Stimulated activated CD4-positive, alpha-beta T cell treated with anti-CD3 and anti-CD28 coated beads, Interleukin-2, amount 100 ng/mL, for 48 hours (primary cell): ENCODE results near the gene HLA-A.
"Not testable (repeated sequence)": the region's sequence is repeated elsewhere in the genome, so short reads cannot be mapped to it uniquely, and the experiment has no call there.

Experiments used
- DNase-seq, 2 donors: peaks; one replicate each; pipeline ENCODE4 v3.0.0-alpha.2; 2020

HLA-A gene

DNA sequence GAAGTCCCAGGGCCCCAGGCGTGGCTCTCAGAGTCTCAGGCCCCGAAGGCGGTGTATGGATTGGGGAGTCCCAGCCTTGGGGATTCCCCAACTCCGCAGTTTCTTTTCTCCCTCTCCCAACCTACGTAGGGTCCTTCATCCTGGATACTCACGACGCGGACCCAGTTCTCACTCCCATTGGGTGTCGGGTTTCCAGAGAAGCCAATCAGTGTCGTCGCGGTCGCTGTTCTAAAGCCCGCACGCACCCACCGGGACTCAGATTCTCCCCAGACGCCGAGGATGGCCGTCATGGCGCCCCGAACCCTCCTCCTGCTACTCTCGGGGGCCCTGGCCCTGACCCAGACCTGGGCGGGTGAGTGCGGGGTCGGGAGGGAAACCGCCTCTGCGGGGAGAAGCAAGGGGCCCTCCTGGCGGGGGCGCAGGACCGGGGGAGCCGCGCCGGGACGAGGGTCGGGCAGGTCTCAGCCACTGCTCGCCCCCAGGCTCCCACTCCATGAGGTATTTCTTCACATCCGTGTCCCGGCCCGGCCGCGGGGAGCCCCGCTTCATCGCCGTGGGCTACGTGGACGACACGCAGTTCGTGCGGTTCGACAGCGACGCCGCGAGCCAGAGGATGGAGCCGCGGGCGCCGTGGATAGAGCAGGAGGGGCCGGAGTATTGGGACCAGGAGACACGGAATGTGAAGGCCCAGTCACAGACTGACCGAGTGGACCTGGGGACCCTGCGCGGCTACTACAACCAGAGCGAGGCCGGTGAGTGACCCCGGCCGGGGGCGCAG is at the start of gene HLA-A:
Gene HLA-A (plus strand): TSS at position 258 of the 778 bp plus-strand sequence. CDS start 22 bp downstream, at position 280.
- DNase-seq, result peak; percentile 83 to 85

DNA sequence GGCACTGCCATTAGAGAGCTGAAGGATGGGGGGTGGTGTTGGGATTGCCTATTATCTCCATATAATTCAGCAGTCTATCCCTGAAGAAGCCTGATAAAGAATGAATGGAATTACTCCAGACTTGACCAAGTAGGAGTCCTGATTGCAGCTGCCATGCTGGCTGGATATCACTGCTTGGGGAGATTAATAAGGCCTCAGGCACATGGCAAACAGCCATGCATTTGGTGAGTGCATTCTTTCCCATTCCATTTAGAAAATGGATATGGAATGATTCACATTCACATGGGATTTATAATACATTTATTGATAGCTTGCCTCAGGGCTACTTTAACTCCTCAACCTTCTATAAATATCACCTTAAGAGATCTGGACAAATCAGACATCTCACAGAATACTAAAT is 49.6 kb upstream of the HLA-A start:
- no peak for DNase-seq

DNA sequence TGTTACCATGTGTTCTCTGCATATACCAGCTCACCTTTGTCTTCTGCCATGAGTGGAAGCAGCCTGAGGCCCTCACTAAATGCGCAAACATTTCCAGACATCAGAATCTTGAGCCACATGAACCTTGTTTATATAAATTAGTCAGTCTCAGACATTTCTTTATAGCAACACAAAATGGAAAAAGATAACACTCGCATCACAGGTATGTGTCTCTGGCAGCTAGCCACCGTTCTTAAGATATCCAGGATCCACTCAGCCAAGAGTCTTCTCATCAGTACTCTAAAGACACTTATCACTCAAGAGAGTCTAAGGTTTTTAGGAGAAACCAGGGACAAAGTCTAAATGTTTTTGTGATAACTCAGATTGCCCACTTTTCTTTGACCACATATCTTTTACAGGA is 43.1 kb upstream of the HLA-A start:
- DNase-seq, result no peak

DNA sequence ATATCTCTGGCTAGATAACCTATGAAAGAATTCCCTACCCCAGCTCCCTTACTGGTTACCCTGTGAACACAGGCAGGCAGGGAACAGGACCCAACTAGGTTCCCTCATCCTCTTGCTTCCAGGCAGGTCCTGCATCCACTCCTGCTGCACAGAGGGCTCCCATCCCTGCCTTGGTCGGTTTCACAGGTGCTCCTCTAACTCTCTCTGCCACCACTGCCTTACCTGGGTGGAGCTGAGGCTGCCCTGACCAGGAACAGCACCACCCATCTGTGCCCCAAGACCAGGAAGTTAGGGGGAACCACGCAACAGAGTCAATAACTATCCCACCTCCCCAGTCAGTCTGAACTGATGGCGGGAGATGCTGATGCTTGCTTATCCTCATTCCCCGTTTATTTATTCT is 37.0 kb upstream of the HLA-A start:
- no peak for DNase-seq

DNA sequence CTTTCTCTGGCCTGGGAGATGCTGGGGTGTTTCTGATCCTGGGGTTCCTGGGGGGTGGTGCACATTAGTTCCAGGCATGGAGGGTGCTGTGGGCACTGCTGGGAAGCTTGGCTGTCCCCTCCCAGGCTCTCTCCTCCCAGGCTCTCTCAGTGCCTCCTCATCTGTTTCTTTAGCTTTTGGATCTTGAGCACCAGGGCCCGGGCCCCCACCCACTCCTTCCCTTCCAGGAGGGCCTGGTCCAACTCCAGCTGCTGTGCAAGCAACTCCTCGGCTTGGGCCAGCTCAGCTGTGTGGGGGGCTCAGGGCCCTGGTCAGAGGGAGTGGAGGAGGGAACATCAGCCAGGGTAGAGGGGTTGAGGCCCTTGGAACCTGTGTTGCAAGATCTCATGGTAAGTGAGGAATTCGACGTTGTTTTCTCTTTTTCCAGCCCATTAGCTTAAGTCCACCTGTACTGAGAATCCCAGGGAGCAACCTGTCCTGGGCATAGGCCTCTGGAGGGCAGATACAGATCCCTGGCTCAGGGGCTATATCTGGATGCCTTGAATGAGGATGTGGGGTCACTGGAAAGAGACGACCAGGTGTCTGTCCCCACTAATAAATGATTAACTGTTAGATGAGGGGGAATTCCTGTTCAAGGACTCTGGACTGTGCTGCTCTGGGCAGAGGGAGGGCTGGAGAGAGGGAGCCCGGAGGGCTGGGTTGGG is 34.5 kb upstream of the HLA-A start:
- no peak for DNase-seq

DNA sequence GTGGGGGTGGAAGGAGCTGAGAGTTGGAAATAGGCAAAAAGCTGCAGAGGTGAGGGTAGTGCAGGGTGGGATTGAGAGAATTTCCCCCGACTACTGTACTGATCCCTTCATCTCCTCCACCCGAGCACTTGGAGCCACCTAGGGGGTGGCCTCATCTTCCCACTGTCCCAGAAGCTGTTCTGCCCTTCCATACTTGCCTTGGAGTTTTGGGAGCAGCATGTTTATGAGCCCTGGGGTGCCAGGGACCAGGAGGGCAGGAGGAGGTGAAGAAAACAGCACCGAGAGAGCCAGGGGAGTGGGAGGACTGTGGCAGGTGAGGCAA is 34.0 kb upstream of the HLA-A start:
- DNase-seq, result no peak

DNA sequence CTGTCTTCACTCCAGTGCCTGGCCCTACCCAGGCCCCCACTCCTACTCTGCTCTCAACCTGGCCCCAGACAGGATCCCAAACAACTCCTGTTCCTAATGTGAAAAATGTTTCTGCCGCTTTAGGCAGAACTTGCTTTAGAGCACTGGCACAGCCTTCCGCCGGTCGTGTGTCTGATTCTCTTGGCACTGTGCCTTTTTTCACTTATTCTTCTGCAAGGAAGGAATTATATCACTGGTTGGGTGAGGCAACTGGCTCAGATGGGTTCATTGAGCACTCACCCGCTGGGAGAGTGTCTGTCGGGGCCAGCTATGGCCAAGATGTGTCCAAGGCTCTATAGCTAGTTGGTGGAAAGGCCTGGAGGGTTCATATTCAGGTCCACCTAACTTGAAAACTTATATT is 33.6 kb upstream of the HLA-A start:
- DNase-seq, result no peak

DNA sequence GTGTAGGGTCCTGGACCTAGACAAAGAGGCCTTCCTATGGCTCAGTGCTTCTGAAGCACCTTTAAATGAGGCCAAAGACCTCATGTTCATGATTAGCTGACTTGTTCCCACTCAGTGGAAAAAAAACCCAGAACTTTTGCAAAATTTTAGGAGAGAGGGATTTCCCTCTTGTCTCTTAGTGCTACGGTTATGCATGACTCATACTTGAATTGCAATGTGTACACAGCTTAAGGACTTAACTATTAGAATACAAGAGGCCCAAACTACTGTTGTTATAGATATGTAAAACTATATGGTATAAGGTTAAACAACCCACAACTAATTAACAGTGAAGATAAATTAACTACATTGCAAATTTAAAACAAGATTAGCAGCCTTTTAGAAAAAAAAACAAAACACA is 32.3 kb upstream of the HLA-A start:
- DNase-seq, result no peak

DNA sequence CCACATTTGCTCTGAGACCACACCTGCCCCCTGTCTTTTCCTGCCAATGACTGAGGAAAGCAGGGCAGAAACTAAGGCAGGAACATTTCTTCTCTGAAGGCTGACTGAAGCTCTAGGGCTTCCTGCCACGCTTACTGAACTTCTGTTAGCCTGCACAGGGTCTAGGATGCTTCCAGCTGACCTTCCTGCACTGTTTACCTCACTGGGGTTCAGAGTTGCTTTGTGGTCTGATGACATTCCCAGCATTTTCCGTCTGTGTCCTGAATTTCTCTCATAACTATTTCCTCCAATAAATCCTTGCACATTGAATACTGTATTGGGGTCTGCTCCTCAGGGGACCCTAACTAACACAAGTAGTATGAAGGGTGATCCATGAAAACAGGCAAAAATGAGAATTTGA is 29.5 kb upstream of the HLA-A start:
- no peak for DNase-seq

DNA sequence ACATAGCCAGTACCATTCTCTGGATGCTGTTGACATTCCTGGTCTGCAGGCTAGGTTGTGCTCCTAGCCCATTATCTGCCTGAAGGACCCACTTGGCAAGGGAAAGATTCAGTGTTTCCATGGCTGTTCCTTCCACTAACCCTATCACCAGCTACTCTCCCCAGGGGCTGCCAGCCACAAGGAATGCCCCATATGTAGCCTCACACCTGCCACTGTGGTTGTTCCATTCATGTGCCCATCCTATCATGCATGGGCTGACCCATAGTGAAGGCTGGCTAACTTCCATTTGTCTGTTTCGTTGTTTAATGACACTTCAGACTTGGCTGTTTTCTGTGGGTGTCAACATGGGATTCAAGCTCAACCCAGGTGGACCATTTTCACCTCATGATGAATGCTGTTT is 25.6 kb upstream of the HLA-A start:
- DNase-seq, result no peak

DNA sequence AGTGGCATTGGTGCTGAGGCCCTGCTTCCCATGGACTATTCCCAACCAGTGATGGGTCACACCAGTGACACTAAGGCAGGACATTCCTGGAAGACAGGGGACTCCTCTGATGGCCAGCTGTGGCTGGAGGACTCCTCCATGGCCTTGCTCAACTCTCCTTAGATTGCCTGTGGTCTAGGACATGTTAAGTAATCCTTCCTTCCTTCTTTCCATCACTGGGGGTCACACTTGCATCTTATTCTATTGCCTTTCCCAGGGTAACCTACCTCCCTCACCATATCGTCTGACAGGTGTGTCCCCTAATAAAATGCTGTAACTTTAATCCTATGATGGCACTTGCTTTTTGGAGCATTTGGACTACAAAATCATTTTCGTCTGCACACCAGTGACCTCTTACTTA is 24.5 kb upstream of the HLA-A start:
- DNase-seq, result no peak

DNA sequence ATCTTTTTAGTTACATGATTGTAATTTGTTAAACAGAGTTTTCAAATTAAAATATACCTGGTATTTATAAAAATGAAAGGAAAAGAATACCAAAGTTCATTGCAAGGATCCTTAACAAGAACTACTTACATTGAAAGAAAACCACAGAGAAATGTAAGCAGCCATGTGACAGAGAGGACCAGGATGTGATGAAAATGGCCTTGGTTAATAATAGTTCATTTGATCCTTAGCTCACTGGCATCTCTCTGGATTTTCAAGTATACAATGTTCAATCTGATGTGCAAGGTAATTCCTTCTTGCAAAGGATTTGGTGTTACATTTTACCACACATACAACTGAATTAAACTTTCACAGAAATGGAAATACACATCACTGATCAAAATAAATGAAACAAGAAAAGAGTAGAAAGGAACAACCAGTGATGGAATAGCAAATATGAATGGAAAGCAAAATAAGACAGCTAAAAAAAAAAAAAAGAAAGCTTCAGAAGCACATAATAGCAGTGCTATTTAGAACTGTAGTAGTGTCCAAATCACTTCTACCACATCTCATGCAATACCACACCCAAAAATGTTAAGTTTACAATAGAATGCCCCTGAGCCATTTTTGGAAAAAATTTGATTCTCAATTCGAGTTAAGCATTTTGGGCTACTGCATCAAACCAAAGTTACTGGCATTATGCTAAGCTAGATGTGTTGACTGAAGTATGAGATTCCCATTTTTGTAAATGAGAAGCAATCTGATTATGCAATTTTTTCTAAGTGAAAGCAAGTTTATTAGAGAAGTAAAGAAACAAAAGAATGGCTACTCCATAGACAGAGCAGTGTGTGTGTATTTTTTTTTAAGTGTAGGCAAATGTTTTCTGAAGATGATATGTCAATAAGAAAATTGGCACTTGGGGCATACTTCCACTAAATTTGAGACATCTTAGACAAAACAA is 22.6 kb upstream of the HLA-A start:
- no peak for DNase-seq

DNA sequence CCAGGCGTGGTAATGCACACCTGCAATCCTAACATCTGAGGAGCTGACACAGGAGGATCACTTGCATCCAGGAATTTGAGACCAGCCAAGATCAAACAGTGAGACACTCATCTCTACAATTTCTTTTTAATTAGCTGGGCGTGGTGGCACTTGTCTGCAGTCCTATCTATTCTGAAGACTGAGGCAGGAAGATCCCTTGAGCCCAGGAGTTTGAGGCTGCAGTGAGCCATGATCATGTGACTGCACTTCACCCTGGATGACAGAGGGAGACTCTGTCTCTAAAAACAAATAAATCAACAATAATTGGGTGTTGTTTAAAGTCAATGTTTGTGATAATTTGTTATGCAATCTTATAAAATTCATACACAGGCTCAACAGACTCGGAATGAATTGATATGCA is 18.0 kb upstream of the HLA-A start:
- DNase-seq, result no peak

DNA sequence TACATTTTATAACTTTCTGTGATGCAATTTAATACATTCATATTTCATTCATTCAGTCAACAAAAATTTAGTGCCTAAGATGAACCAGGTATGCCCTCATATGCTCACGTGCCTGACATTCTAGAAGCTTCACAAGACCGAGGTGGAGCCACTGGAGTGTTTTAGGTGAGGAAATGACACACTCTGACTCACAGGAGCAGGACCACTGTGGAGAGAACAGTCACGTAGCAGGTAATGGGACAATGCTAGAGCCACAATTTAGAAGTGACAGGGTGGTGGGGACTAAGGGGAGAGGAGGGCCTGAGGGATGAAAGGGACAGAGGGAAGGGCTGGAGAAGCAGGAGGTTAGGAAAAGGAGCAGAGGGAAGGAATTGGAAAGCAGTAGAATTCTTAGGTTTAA is 17.6 kb upstream of the HLA-A start:
- peak in 1 of 2 donors; percentile 29 for DNase-seq

DNA sequence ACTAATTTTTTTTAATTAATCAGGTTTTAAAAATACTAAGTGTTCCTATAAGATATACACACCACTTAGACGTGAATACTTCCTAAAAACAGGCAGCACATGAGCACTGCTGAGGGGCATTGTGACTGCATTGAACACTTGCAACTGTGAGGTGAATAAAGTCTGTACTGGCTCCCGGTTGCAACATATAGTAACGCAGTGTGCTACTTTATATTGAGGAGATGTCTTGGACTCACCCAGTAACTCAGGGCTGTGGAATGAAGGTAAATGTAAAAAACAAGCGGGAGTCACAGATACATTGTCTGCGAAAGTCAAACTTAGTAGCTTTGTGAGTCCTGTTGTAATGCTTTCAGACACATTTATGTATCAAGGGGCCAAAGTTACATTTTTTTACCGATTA is 17.0 kb upstream of the HLA-A start:
- no peak for DNase-seq

DNA sequence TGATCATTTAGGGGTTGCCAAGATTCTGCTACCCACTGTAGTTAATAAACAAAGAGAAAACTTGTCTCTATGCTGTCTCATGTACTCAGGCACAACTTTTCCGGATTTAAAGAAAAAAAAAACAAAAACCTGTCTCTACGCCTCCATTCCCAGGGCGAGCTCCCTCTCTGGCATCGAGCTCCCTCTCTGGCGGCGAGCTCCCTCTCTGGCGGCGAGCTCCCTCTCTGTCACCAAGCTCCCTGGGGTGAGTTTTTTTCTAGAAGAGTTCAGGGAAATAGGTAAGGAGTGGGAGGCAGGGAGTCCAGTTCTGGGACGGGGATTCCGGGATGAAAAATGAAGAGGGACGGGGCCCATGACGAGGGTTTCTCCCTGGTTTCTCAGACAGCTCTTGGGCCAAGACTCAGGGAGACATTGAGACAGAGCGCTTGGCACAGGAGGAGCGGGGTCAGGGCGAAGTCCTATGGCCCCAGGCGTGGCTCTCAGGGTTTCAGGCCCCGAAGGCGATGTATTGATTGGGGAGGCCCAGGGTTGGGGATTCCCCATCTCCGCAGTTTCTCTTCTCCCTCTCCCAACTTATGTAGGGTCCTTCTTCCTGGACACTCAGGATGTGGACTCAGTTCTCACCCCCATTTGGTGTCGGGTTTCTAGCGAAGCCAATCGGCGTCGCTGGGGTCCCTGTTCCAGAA is 16.5 kb upstream of the HLA-A start:
- peak in 1 of 2 donors; percentile 20 for DNase-seq

DNA sequence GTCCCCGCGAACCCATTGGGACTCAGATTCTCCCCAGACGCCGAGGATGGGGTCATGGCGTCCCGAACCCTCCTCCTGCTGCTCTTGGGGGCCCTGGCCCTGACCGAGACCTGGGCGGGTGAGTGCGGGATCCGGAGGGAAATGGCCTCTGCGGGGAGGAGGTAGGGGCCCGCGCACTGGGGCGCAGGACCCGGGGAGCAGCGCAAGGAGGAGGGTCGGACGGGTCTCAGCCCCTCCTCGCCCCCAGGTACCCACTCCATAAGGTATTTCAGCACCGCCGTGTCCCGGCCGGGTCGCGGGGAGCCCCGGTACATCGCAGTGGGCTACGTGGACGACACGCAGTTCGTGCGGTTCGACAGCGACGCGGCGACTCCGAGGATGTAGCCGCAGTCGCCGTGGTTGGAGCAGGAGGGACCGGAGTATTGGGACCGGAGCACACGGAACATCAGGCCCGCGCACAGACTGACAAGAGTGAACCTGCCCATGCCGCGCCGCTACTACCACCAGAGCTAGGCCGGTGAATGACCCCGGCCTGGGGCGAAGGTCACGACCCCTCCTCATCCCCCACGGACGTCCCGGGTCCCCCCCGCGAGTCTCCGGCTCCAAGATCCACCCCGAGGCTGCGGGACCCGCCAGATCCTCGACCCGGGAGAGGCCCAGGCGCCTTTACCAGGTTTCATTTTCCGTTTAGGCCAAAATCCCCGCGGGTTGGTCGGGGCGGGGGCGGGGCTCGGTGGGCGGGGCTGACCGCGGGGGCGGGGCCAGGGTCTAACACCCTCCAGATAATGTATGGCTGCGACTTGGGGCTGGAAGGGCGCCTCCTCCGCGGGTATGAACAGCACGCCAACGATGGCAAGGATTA is 15.7 kb upstream of the HLA-A start:
- DNase-seq, result peak; percentile 53 to 69

DNA sequence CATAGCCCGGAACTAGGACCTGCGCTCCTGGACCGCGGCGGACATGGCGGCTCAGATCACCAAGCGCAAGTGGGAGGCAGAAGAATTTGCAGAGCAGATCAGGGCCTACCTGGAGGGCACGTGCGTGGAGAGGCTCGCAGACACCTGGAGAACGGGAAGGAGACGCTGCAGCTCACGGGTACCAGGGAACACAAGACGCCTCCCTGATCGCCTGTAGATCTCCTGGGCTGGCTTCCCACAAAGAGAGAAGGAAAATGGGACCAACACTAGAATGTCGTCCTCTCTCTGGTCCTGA is 15.1 kb upstream of the HLA-A start:
- no peak for DNase-seq

DNA sequence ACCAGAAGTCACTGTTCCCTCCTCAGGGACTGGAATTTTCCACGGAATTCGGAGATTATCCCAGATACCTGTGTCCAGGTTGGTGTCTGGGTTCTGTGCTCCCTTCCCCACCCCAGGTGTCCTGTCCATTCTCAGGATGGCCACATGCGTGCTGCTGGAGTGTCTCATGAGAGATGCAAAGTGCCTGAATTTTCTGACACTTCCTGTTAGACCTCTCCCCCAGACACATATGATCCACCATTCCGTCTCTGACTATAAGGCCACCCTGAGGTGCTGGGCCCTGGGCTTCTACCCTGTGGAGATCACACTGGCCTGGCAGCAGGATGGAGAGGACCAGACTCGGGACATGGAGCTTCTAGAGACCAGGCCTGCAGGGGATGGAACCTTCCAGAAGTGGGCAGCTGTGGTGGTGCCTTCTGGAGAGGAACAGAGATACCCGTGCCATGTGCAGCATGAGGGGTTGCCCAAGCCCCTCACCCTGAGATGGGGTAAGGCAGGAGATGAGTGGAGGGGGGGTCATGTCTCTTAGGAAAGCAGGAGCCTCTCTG is 14.4 kb upstream of the HLA-A start:
- DNase-seq, result no peak

DNA sequence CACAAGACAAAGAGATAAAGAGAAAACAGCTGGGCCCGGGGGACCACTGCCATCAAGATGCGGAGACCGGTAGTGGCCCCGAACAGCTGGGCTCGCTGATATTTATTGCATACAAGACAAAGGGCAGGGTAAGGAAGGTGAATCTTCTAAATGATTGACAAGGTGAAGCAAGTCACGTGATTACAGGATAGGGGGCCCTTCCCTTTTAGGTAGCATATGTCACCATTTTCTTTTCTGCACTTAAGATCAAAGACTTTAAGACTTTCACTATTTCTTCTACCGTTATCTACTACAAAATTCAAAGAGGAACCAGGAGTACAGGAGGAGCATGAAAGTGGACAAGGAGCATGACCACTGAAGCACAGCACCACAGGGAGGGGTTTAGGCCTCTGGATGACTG is 12.3 kb upstream of the HLA-A start:
- DNase-seq, result not testable (repeated sequence)

DNA sequence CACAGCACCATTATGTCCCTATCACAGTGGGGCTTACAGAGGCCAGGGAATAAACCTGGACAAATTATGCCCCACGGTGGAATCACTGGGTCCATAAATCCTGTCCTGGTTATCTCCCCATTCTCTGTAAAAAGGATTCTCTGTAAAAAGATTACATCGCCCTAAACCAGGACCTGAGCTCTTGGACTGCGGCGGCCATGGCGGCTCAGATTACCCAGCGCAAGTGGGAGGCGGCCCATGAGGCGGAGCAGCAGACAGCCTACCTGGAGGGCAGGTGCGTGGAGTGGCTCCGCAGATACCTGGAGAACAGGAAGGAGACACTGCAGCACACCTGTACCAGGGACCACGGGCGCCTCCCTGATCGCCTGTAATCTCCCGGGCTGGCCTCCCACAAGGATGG is 8.4 kb upstream of the HLA-A start:
- no peak for DNase-seq
